ENCODE results near the gene KLRG1.

The KLRG1 gene

GRCh38 chr12:8987163-8987562 lies 2.2 kb upstream of the KLRG1 start:
- DNase-seq = peak; percentile 22

- no peak for DNase-seq
Measured at GRCh38 chr12:8987685-8988084, 1.7 kb upstream of the KLRG1 start.

- peak; percentile 53 for DNase-seq
Measured at GRCh38 chr12:8991371-8992345, 2.3 kb downstream of the KLRG1 start.

GRCh38 chr12:8993827-8994226 lies 4.5 kb downstream of the KLRG1 start:
- DNase-seq = no peak

- no peak for DNase-seq
Measured at GRCh38 chr12:8995021-8995775, 5.9 kb downstream of the KLRG1 start.

GRCh38 chr12:8996682-8997405 lies 7.5 kb downstream of the KLRG1 start:
- peak; percentile 65 for DNase-seq

- DNase-seq = no peak
Measured at GRCh38 chr12:9001233-9001632, 11.9 kb downstream of the KLRG1 start.

GRCh38 chr12:9002335-9002734 lies 13.0 kb downstream of the KLRG1 start:
- DNase-seq = no peak

GRCh38 chr12:9022592-9022991 lies 33.2 kb downstream of the KLRG1 start:
- DNase-seq = no peak

GRCh38 chr12:9024512-9024911 lies 35.2 kb downstream of the KLRG1 start:
- peak; percentile 8 for DNase-seq

GRCh38 chr12:9027161-9028059 lies 38.1 kb downstream of the KLRG1 start:
- no peak for DNase-seq

GRCh38 chr12:9030776-9031175 lies 41.4 kb downstream of the KLRG1 start:
- DNase-seq = no peak

- peak; percentile 59 for DNase-seq
Measured at GRCh38 chr12:9032202-9032964, 43.0 kb downstream of the KLRG1 start.

GRCh38 chr12:9033265-9033887 lies 44.0 kb downstream of the KLRG1 start:
- no peak for DNase-seq

- DNase-seq = no peak
Measured at GRCh38 chr12:9034095-9034494, 44.7 kb downstream of the KLRG1 start.

GRCh38 chr12:9036227-9036626 lies 46.9 kb downstream of the KLRG1 start:
- DNase-seq = no peak

GRCh38 chr12:9037431-9037830 lies 48.1 kb downstream of the KLRG1 start:
- no peak for DNase-seq

- DNase-seq = peak; percentile 89
Measured at GRCh38 chr12:9039397-9039977, 50.1 kb downstream of the KLRG1 start.

- no peak for DNase-seq
Measured at GRCh38 chr12:9040484-9041186, 51.3 kb downstream of the KLRG1 start.

- no peak for DNase-seq
Measured at GRCh38 chr12:9041321-9041720, 52.0 kb downstream of the KLRG1 start.
